Activated T-cell treated with anti-CD3 and anti-CD28 coated beads, Interleukin-2, amount 50 U/mL, for 24 hours (primary cell): ENCODE results near the gene CLCNKA.
A peak's percentile ranks its signal among the peaks of the same experiment; 100 is the strongest.
"Not testable (repeated sequence)": the region's sequence is repeated elsewhere in the genome, so short reads cannot be mapped to it uniquely, and the experiment has no call there.

Experiments
- DNase-seq: peaks from one replicate; pipeline ENCODE4 v3.0.0-alpha.2; 2020
- H3K27ac Mint-ChIP-seq: 2 replicates; pipeline ENCODE4 v1.8.0; 2020; ENCODE audit warnings: mild to moderate bottlenecking, mixed read lengths
- H3K27me3 Mint-ChIP-seq: 2 replicates; pipeline ENCODE4 v1.8.0; 2020; ENCODE audit warnings: mixed read lengths
- H3K36me3 Mint-ChIP-seq: 2 replicates; pipeline ENCODE4 v1.8.0; 2020; ENCODE audit warnings: low read depth, mixed read lengths
- H3K4me1 Mint-ChIP-seq: 2 replicates; pipeline ENCODE4 v1.8.0; 2020; ENCODE audit warnings: low read depth, mixed read lengths
- H3K4me3 Mint-ChIP-seq: 2 replicates; pipeline ENCODE4 v1.8.0; 2020; ENCODE audit warnings: mild to moderate bottlenecking, moderate library complexity, mixed read lengths
- H3K9me3 Mint-ChIP-seq: 2 replicates; pipeline ENCODE4 v1.8.0; 2020; ENCODE audit warnings: mixed read lengths

CLCNKA gene

DNA sequence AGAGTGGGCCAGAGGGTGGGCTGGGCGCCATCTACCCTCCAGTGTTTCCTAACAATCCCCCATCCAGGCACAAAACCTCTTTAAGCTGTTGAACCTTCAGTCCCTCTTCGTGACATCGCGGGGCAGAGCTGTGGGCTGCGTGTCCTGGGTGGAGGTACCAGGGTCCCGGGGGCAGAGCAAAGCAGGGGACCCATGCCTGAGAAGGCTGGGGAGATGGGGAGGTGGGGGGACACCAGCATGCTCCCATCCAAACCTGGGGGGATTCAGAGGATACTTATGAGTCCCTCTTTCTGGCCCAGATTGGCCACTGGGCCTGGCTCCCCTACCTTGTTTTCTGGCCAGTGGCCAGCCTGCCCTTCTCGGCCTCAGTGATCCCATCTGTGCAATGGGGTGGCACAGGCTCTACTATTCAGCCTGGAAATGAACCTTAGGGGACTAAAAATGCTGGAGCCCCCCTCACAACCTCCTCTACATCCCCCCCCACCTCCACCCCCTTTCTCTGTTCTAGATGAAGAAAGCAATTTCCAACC, 11.3 kb downstream of the CLCNKA start:
- H3K4me1 Mint-ChIP-seq, H3K9me3 Mint-ChIP-seq, DNase-seq, H3K36me3 Mint-ChIP-seq, H3K4me3 Mint-ChIP-seq, H3K27ac Mint-ChIP-seq: not testable (repeated sequence)
- H3K27me3 Mint-ChIP-seq, result peaks cover 28% of the 10 kb centered on the region

DNA sequence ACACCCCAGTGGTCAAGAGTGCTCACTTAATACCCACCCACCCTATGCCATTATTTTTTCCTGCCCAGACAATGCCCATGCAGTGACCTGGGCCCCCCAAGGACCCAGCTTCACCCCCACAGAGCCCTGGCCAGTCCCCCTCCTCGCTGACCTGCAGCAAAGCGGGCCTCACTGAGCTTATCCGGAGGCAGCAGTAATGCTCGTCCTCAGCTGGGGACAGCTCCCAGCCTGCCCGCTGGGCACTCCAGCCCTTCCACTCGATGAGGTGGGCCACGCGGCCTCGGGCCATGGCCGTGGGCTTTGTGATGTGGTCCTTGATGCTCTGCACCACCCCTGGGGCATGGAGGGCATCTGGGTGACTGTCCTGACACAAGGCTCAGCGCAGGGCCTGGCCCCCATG, 14.6 kb downstream of the CLCNKA start:
- not testable (repeated sequence) for H3K27ac Mint-ChIP-seq, H3K4me1 Mint-ChIP-seq, H3K9me3 Mint-ChIP-seq, H3K36me3 Mint-ChIP-seq, DNase-seq, H3K4me3 Mint-ChIP-seq
- peaks cover 11% of the 10 kb centered on the region for H3K27me3 Mint-ChIP-seq

DNA sequence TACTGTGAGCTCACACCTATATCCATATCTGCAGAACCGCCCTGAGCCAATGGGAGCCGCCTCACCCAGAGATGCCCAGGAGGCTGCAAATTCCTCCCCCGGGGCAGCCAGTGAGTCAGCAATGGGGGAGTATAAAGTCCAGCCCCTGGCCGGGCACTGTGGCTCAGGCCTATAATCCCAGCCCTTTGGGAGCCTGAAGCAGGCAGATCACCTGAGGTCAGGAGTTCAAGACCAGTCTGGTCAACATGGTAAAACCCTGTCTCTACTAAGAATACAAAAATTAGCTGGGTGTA, 16.7 kb downstream of the CLCNKA start:
- Mint-ChIP-seq H3K9me3 (no peaks in the 10 kb centered on the region), H3K27me3 (peaks cover 4% of the 10 kb centered on the region), H3K36me3 (no peaks in the 10 kb centered on the region), H3K27ac (no peak overlapping the region), H3K4me1 (no peaks in the 10 kb centered on the region), H3K4me3 (no peak overlapping the region)
- no peak for DNase-seq

DNA sequence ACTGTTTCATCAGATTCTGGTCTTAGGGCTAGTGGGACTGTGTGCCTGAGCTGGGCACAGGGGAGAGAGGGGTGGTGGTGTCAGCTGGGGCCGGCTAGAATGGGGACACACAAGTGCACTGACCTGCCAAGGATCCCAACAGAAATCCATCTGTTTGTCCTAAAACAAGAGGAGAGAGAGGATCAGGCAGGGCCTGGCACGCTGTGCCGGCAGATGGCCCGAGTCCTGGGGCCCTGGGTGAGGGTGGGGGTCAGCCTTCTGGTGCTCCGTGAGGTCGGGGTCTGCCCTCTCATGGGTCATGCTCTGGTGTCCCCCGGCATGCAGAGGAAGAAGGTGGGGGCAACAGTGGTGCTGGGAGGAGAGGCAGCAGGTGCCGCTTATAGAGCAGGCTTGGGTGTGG, 18.0 kb downstream of the CLCNKA start:
- not testable (repeated sequence) for H3K4me3 Mint-ChIP-seq, H3K36me3 Mint-ChIP-seq, H3K27me3 Mint-ChIP-seq, H3K9me3 Mint-ChIP-seq, H3K27ac Mint-ChIP-seq, DNase-seq, H3K4me1 Mint-ChIP-seq

DNA sequence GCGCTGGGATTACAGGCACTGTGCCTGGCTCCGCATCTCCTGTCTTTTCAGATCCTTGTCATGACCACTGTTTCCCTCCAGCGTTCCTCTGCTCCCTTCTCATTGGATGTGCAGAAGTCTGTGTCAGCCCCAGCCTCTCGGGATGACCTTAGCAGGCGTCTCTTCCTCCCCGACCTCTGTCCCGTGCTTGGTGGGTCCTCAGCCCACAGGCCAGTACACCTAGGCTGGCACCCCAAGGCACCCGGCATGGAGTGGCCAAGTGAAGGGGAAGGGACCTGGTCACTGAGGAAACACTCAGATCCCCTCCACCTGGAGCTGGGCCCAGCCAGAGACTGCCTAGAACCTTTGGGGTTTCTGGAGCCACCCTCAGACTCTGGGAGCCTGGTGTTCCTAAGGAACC, 19.4 kb downstream of the CLCNKA start:
- Mint-ChIP-seq H3K36me3 (no peaks in the 10 kb centered on the region), H3K27me3 (peaks cover 4% of the 10 kb centered on the region), H3K4me3 (no peak overlapping the region), H3K9me3 (no peaks in the 10 kb centered on the region), H3K27ac (no peak overlapping the region), H3K4me1 (no peaks in the 10 kb centered on the region)
- DNase-seq, result no peak

DNA sequence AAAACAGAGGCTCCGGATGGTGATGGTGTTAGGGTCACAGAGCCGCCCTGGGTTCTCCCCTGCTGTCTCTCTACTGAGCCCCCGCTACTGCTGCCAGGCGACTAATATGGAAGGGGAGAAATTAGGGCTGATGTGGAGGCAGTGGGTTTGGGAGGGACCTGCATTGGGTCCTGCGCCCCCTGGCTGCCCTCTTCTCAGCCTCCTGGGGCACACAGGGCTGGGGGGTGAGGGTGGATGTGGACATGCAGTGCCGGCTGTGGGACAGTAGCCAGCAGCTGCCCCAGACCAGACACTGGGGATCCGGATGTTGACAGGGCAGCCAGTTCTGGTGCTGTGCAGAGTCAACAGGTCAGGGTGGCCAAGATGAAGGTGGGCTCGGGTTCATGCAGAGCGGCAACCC, 20.3 kb downstream of the CLCNKA start:
- Mint-ChIP-seq H3K36me3 (no peaks in the 10 kb centered on the region), H3K9me3 (no peaks in the 10 kb centered on the region), H3K4me3 (no peak overlapping the region), H3K4me1 (no peaks in the 10 kb centered on the region), H3K27ac (no peak overlapping the region), H3K27me3 (peaks cover 3% of the 10 kb centered on the region)
- DNase-seq, result no peak

DNA sequence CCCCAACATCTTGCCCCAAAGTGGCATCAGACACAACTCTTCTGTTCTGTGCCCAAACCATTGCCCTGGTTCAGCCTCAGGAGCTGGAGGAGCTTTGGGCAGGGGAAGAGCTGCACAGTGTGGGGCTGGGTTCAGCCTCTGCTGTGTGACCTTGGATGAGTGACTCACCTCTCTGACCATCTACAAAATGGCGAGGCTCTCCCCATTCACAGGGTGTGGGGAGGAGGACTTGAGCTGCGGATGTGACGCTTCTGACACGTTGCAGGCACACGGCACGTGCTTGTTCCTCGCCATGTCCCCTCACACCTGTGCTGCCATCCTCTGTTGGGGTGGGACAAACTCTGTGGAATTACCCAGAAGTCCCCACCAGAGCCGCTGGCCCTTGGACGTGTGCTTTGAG, 20.8 kb downstream of the CLCNKA start:
- H3K4me1 Mint-ChIP-seq, H3K9me3 Mint-ChIP-seq, H3K4me3 Mint-ChIP-seq: not testable (repeated sequence)

DNA sequence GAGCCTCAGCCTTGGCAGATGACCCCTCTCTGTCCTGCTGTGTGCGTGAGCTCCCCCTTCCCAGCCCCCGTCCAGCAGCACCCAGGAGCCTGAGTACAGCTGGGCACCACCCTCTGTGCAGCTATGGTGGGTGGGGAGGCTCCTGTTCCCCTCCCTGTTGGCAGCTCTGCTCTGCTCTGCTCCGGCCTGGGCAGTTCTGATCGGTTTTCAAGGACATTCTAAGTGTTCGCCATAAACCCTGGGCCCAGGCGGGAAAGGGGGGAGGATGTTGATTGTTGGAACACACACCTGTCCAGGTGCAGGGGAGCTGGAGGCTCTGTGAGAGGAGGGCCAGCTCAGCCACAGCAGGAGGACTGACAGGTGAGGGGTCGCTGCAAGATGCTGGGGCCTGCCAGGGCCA, 21.7 kb downstream of the CLCNKA start, which contains the start of gene CLCNKB:
Gene CLCNKB (plus strand): TSS at position 262 of the 400 bp plus-strand sequence. CDS start 711 bp downstream, outside the sequence.
- H3K9me3 Mint-ChIP-seq, result no peaks in the 10 kb centered on the region
- DNase-seq, result no peak
- peaks cover 7% of the 10 kb centered on the region for H3K27me3 Mint-ChIP-seq
- no peak within 1 kb of the TSS for H3K27ac Mint-ChIP-seq
- H3K36me3 Mint-ChIP-seq, result no peaks in the 10 kb centered on the region
- H3K4me1 Mint-ChIP-seq, result no peaks in the 10 kb centered on the region
- H3K4me3 Mint-ChIP-seq, result no peak within 1 kb of the TSS

More for the DNA sequence above, 20.8 kb downstream of the CLCNKA start:
- not testable (repeated sequence) for DNase-seq, H3K36me3 Mint-ChIP-seq, H3K27me3 Mint-ChIP-seq, H3K27ac Mint-ChIP-seq

DNA sequence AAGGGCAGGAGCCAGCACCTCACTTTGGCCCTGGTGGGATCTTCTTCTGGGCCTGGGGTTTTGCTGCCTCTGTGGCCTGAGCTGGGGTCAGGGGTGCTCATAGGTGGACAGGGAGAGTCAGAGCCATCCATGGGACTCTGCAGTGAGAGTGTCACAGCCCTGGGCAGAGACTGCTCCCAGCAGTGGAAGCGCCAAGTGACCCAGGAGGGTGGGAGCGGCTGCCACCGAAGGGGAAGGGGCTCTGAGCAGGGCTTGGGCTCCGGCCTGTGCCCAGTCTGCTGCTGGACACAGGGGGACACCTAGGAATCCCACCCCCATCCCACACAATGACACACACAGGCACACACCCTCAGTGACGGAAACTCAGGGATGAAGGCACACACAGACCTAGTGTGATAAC, 22.1 kb downstream of the CLCNKA start:
- Mint-ChIP-seq H3K9me3 (no peaks in the 10 kb centered on the region), H3K36me3 (no peaks in the 10 kb centered on the region), H3K27me3 (peaks cover 7% of the 10 kb centered on the region), H3K27ac (no peak overlapping the region), H3K4me3 (no peak overlapping the region), H3K4me1 (no peaks in the 10 kb centered on the region)
- no peak for DNase-seq

DNA sequence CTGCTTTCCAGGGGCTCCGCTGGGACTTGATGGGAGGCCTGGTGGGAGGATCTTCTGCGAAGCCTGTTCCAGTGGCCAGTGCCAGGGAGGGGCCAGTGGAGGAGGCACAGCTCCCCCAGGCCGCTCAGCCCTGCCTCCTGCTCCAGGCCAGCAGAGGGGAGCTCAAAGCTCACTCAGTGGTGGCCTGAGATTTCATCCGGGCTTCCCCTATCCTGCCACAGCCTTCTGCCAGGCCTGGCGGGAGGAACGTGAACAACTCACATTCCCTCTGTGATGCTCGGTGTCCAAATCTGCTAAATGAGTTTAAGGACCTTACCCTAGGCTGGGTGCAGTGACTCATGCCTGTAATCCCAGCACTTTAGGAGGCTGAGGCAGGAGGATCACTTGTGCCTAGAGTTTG, 25.0 kb downstream of the CLCNKA start:
- Mint-ChIP-seq H3K27ac (no peak overlapping the region), H3K4me1 (no peaks in the 10 kb centered on the region), H3K27me3 (peaks cover 25% of the 10 kb centered on the region), H3K4me3 (no peak overlapping the region), H3K9me3 (no peaks in the 10 kb centered on the region), H3K36me3 (no peaks in the 10 kb centered on the region)
- DNase-seq, result no peak

DNA sequence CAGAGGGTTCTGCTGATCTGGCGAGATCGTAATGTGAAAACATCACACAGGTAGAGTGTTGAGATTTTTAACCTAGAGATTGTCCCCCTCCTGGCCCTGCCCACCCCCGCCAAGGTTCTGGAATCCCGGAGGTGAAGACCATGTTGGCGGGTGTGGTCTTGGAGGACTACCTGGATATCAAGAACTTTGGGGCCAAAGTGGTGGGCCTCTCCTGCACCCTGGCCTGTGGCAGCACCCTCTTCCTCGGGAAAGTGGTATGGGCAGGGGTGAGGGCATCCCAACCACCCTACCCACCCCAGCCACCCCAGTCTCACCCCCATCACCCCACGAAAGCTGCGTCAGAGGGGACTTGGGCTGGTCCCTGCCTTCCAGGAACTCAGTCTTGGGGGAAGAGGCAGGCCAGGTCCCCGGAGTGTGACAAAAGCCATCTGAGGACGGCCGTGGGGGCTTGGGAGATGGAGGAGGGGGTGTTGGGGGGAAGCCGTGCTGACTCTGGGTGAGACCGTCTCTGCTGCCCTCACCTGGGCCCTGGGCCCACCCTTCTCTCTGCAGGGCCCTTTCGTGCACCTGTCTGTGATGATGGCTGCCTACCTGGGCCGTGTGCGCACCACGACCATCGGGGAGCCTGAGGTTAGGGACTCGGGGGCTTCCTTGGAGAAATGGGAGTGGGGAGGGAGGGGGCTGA, 26.1 kb downstream of the CLCNKA start:
- no peaks in the 10 kb centered on the region for H3K4me1 Mint-ChIP-seq
- DNase-seq, result no peak
- H3K36me3 Mint-ChIP-seq, result no peaks in the 10 kb centered on the region
- H3K9me3 Mint-ChIP-seq, result no peaks in the 10 kb centered on the region
- peaks cover 25% of the 10 kb centered on the region for H3K27me3 Mint-ChIP-seq
- no peak overlapping the region for H3K27ac Mint-ChIP-seq
- no peak overlapping the region for H3K4me3 Mint-ChIP-seq

DNA sequence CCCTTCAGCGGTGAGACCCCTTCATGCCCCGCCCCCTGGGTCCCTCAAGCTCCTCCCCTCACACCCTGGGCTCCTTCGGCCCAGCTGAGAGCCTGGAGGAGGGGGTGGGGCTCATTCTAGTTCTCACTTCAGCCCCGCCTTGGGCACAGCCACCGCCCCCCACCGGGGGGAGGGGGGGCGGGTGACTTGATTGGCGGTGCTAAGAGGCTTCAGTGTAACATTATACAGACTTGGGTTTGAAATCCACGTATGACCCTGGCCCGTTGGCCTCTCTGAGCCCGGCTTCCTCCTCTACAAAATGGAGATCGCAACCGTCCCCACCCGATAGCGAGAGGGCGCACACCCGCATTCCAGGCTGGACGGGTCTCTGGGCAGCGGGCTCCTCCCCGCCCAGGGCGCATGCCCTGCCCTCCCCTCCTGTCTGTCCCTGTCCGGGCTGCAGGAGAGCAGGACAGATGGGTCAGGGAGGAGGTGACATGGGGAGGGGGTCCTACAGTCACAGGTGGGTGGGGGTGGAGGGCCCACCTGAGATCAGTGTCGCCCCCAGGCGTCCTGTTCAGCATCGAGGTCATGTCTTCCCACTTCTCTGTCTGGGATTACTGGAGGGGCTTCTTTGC, 26.8 kb downstream of the CLCNKA start:
- Mint-ChIP-seq H3K27me3 (peaks cover 25% of the 10 kb centered on the region), H3K9me3 (no peaks in the 10 kb centered on the region), H3K4me1 (no peaks in the 10 kb centered on the region), H3K4me3 (peak overlapping the region; percentile 29), H3K27ac (no peak overlapping the region), H3K36me3 (no peaks in the 10 kb centered on the region)
- peak; percentile 57 for DNase-seq

DNA sequence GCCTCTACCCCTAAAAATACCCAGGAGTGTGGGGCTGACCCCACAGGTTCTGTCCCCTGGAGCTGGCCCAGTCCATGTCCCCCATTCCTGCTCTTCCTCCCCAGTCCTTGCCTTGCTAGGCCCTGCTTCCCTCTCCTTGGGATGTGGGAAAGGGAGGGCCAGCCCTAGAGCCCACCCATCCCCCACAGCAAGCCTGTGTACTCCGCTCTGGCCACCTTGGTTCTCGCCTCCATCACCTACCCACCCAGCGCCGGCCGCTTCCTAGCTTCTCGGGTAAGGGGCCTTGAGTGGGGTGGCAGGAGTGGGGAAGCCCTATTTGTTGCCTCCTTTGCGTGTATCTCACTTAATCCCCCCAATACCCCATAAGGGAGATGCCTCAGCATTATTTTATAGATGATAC, 28.5 kb downstream of the CLCNKA start:
- H3K9me3 Mint-ChIP-seq, result no peaks in the 10 kb centered on the region

DNA sequence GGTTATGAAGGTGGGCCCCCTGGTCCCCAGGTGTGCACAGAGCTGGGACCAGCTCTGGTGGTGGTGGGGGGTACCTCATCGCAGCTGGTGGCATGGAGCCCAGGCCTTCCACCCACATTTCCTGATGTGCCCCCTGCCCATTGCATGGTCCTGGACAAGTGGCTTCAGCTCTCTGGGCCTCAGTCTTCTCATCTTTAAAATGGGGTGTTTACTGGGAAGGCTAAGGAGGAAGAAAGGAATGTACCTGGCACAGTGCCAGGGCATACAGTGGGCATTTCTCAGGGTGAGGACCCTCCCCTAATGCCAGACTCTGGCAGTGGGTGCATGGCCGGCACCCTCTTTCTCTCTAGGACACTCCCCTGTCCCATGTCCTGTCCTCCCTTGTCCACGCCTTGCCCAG, 29.2 kb downstream of the CLCNKA start:
- Mint-ChIP-seq H3K4me3 (no peak overlapping the region), H3K27ac (no peak overlapping the region), H3K36me3 (no peaks in the 10 kb centered on the region), H3K4me1 (peaks cover 4% of the 10 kb centered on the region), H3K27me3 (peaks cover 25% of the 10 kb centered on the region), H3K9me3 (no peaks in the 10 kb centered on the region)
- no peak for DNase-seq

More for the DNA sequence above, 28.5 kb downstream of the CLCNKA start:
- no peak for DNase-seq
- Mint-ChIP-seq H3K4me1 (no peaks in the 10 kb centered on the region), H3K27ac (no peak overlapping the region), H3K36me3 (no peaks in the 10 kb centered on the region), H3K27me3 (peaks cover 25% of the 10 kb centered on the region), H3K4me3 (no peak overlapping the region)

DNA sequence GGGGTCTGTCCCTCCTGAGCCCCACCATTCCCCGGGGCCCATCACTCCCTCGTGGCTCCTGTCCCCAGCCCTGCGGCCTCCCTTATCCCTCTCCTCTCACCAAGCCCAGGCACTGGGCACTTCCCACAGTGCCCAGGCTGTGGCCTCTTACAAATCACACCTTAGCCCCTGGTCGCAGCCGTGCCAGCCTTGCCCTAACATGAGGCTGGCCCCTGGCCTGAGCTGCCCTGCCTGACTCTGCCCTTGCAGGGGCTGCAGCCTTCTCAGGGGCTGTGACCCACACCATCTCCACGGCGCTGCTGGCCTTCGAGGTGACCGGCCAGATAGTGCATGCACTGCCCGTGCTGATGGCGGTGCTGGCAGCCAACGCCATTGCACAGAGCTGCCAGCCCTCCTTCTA, 30.1 kb downstream of the CLCNKA start:
- not testable (repeated sequence) for H3K4me1 Mint-ChIP-seq, DNase-seq, H3K9me3 Mint-ChIP-seq

More for the DNA sequence above, 30.1 kb downstream of the CLCNKA start:
- H3K27ac Mint-ChIP-seq, H3K4me3 Mint-ChIP-seq, H3K36me3 Mint-ChIP-seq: not testable (repeated sequence)
- peaks cover 25% of the 10 kb centered on the region for H3K27me3 Mint-ChIP-seq
